ENCODE measurements around the gene ATP12A. TPM values are rescaled to one million over a fixed set of nuclear protein-coding genes. Genes with fewer than 3 reads are reported as not detected.

ATP12A gene
- total RNA-seq, 1 experiment from 2014 or later: not detected

DNA sequence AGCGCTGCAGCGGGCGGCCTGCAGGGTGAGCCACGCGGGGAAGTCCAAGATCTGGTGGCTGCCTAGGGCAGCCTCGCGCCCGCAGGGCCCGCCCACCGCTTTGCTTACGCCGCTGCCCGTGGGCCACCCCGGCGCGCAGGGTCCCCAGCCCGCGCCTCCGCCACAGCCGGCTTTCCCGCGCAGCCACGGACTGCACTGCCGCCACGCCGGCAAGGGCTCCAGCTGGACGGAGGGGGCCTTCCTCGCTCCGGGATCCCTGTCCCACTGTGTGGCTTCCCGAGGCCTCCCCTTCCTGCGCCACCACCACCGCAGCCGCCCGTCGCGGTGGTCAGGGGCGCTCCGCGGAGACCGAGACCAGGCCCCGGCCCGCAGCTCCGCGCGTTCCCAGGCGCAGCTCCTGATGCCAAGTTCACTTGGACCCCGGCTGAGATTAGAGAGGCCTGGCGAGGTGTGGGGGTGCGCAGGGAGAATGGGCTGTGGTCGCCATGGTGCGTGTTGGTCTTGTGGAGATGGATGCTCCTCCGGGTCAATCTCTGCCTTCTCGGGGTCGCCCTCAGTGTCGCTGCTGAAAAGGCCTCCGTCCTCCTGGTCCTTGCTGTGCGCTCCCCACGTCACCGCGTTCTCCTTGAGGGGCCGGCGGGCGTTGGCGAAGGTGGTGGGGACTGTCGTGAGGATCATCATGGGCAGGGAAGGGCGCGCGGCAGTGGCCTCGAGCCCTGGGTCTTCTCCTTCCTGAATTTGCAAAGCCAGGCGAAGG, 65.8 kb downstream of the ATP12A start:
- H3K36me3 ChIP-seq (ENCODE audit: control insufficient read depth, insufficient read depth, low read length): no peaks in the 10 kb centered on the region
- in situ Hi-C loops (cut with HindIII; ENCODE audit: low pct_unique_long_range_greater_than_20kb, low sequenced_read_pairs): no loop called here
- no TSS peak for BruUV-seq (replicated peaks)
- H3K4me1 ChIP-seq (ENCODE audit: control insufficient read depth, insufficient read depth, low read length): no peaks in the 10 kb centered on the region
- no peak overlapping the region for H3K27ac ChIP-seq (ENCODE audit: low read length)
- CTCF ChIA-PET: no interaction called here
- H3K9me3 ChIP-seq (ENCODE audit: control insufficient read depth, insufficient read depth, low read depth, low read length): no peaks in the 10 kb centered on the region
- intact Hi-C loops (cut with micrococcal nuclease; ENCODE audit: unreplicated experiment): no loop called here
- POLR2A ChIA-PET: no interaction called here
- no peaks in the 10 kb centered on the region for H3K27me3 ChIP-seq (ENCODE audit: control insufficient read depth, insufficient read depth, low read length)
- TF ChIP-seq SIN3A (IDR thresholded peaks at IDR 0.05; ENCODE audit: borderline replicate concordance, insufficient read depth, low read depth, low read length): no peak
- TF ChIP-seq, protein P1, sequence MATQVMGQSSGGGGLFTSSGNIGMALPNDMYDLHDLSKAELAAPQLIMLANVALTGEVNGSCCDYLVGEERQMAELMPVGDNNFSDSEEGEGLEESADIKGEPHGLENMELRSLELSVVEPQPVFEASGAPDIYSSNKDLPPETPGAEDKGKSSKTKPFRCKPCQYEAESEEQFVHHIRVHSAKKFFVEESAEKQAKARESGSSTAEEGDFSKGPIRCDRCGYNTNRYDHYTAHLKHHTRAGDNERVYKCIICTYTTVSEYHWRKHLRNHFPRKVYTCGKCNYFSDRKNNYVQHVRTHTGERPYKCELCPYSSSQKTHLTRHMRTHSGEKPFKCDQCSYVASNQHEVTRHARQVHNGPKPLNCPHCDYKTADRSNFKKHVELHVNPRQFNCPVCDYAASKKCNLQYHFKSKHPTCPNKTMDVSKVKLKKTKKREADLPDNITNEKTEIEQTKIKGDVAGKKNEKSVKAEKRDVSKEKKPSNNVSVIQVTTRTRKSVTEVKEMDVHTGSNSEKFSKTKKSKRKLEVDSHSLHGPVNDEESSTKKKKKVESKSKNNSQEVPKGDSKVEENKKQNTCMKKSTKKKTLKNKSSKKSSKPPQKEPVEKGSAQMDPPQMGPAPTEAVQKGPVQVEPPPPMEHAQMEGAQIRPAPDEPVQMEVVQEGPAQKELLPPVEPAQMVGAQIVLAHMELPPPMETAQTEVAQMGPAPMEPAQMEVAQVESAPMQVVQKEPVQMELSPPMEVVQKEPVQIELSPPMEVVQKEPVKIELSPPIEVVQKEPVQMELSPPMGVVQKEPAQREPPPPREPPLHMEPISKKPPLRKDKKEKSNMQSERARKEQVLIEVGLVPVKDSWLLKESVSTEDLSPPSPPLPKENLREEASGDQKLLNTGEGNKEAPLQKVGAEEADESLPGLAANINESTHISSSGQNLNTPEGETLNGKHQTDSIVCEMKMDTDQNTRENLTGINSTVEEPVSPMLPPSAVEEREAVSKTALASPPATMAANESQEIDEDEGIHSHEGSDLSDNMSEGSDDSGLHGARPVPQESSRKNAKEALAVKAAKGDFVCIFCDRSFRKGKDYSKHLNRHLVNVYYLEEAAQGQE (IDR thresholded peaks at IDR 0.05; ENCODE audit: insufficient read depth in 1 of 2, low read depth in 2 of 2, low read length in 1 of 2): no peak
- no peak for TF ChIP-seq CTCF (IDR thresholded peaks at IDR 0.05)
- no peak for TF ChIP-seq POLR2AphosphoS5 (IDR thresholded peaks at IDR 0.05; ENCODE audit: low read depth, low read length)
- no peak for TF ChIP-seq TCF7L2 (IDR thresholded peaks at IDR 0.05; ENCODE audit: low read depth, low read length)
- DNase-seq (ENCODE audit: low read depth, low spot score) (no peak), ATAC-seq (no peak)
- no peak overlapping the region for H3K4me3 ChIP-seq (ENCODE audit: low read depth in 2 of 2, low read length in 2 of 2)

DNA sequence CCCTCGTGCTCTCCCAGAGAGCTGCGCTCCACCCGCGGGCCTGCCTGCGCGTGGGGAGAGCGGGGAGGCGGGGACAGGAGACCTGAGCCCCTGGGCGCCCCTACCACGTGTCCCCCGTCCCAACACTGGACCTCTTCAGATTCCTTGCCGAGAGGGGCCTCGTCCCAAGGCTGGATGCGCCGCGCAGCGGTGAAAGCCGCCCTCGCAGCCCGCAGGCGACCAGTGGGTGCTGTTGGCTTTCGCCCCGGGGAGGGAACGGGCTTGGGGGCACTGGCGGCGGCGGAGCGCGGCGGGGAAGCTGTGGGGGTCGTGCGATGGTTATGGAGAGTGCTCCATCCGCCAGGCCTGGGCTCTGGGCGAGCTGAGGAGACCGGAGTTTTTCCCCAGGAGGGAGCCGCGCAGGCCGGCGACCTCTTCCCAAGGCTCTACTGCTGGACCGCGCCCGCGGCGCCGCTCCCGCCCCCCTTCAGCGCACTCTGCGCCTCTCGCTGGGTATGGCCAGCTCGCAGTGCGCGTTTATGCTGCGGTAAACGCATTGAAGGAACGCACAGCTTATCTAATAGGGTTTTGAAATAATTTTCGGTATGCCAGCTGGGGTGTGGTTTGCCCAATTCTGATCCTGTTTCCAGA, 66.5 kb downstream of the ATP12A start:
- no peaks in the 10 kb centered on the region for H3K9me3 ChIP-seq (ENCODE audit: control insufficient read depth, insufficient read depth, low read depth, low read length)
- H3K27ac ChIP-seq (ENCODE audit: low read length): no peak overlapping the region
- ChIA-PET POLR2A (no interaction called here), CTCF (no interaction called here)
- H3K4me1 ChIP-seq (ENCODE audit: control insufficient read depth, insufficient read depth, low read length): no peaks in the 10 kb centered on the region
- DNase-seq (ENCODE audit: low read depth, low spot score): no peak
- intact Hi-C loops (cut with micrococcal nuclease; ENCODE audit: unreplicated experiment) (no loop called here), in situ Hi-C loops (cut with HindIII; ENCODE audit: low pct_unique_long_range_greater_than_20kb, low sequenced_read_pairs) (no loop called here)
- H3K4me3 ChIP-seq (ENCODE audit: low read depth in 2 of 2, low read length in 2 of 2): peak overlapping the region; percentile 36 to 42
- no peaks in the 10 kb centered on the region for H3K27me3 ChIP-seq (ENCODE audit: control insufficient read depth, insufficient read depth, low read length)
- no peaks in the 10 kb centered on the region for H3K36me3 ChIP-seq (ENCODE audit: control insufficient read depth, insufficient read depth, low read length)
- TF ChIP-seq CTCF (IDR thresholded peaks at IDR 0.05) (peak; percentile 54), POLR2AphosphoS5 (IDR thresholded peaks at IDR 0.05; ENCODE audit: low read depth, low read length) (no peak)
- ATAC-seq: peak; percentile 78
- no TSS peak for BruUV-seq (replicated peaks)
